ENCODE data around the gene ARHGEF40. TPM values are rescaled to one million over a fixed set of nuclear protein-coding genes. Genes with fewer than 3 reads are reported as not detected.

The ARHGEF40 gene
- total RNA-seq, 1 experiment from 2014 or later, result 74.2 TPM

DNA sequence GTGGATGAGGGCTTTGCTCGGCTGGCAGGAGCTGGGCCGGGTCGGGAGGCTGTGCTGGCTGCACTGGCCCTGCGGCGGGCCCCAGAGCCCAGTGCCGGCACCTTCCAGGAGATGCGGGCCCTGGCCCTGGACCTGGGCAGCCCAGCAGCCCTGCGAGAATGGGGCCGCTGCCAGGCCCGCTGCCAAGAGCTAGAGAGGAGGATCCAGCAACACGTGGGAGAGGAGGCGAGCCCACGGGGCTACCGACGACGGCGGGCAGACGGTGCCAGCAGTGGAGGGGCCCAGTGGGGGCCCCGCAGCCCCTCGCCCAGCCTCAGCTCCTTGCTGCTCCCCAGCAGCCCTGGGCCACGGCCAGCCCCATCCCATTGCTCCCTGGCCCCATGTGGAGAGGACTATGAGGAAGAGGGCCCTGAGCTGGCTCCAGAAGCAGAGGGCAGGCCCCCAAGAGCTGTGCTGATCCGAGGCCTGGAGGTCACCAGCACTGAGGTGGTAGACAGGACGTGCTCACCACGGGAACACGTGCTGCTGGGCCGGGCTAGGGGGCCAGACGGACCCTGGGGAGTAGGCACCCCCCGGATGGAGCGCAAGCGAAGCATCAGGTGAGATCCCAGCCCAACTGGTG is 11.5 kb downstream of the ARHGEF40 start (continued):
- TF ChIP-seq, protein P1, sequence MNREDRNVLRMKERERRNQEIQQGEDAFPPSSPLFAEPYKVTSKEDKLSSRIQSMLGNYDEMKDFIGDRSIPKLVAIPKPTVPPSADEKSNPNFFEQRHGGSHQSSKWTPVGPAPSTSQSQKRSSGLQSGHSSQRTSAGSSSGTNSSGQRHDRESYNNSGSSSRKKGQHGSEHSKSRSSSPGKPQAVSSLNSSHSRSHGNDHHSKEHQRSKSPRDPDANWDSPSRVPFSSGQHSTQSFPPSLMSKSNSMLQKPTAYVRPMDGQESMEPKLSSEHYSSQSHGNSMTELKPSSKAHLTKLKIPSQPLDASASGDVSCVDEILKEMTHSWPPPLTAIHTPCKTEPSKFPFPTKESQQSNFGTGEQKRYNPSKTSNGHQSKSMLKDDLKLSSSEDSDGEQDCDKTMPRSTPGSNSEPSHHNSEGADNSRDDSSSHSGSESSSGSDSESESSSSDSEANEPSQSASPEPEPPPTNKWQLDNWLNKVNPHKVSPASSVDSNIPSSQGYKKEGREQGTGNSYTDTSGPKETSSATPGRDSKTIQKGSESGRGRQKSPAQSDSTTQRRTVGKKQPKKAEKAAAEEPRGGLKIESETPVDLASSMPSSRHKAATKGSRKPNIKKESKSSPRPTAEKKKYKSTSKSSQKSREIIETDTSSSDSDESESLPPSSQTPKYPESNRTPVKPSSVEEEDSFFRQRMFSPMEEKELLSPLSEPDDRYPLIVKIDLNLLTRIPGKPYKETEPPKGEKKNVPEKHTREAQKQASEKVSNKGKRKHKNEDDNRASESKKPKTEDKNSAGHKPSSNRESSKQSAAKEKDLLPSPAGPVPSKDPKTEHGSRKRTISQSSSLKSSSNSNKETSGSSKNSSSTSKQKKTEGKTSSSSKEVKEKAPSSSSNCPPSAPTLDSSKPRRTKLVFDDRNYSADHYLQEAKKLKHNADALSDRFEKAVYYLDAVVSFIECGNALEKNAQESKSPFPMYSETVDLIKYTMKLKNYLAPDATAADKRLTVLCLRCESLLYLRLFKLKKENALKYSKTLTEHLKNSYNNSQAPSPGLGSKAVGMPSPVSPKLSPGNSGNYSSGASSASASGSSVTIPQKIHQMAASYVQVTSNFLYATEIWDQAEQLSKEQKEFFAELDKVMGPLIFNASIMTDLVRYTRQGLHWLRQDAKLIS (CRISPR knock-in tag; IDR thresholded peaks at IDR 0.05; ENCODE audit: borderline replicate concordance), result no peak

DNA sequence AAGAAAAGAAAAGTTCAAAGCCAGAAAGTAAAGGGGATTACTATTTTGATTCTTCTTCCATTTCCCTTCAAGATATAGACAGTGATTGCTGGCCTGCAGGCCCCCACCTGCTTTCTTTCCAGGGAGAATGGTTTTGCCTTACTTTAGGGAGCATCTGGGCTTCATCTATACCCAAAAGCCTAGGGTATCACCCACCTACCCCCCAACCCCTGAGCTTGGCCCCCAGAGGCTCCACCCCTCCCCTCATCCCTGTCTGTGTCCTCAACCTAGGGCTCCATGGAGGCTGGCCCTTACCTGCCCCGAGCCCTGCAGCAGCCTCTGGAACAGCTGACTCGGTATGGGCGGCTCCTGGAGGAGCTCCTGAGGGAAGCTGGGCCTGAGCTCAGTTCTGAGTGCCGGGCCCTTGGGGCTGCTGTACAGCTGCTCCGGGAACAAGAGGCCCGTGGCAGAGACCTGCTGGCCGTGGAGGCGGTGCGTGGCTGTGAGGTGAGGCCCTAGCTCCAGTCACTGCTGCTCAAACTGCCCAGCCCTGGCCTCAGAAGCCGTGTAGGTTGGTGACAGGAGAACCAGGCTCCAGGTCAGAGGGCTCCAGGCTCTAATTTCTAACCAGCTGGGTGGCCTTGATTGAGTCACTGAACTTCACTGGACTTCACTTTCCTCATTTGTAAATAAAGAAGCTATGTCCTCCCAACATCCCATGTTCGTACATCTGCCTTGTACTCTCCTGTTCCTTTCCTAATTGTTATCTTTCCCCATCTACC is 13.6 kb downstream of the ARHGEF40 start:
- Mint-ChIP-seq H3K36me3 (peaks cover 68% of the 10 kb centered on the region), H3K27ac (no peak overlapping the region), H3K27me3 (ENCODE audit: low read depth) (no peaks in the 10 kb centered on the region), H3K9me3 (no peaks in the 10 kb centered on the region), H3K4me1 (peaks cover 16% of the 10 kb centered on the region), H3K4me3 (no peak overlapping the region)
- CTCF ChIA-PET, result interaction anchor here (0.7 to 7.9 kb wide), 7 partner anchors 9 to 1492 kb away, joined by 3 to 132 read pairs (median 6); partner anchors contain the start of gene ARHGEF40
- DNase-seq (ENCODE audit: low spot score) (no peak), ATAC-seq (no peak)
- POLR2A ChIA-PET, result interaction anchor here (0.6 to 1.0 kb wide), 4 partner anchors 8 to 176 kb away, joined by 3 to 5 read pairs (median 3); no protein-coding TSS in a partner anchor
- TF ChIP-seq ZNF423 (CRISPR knock-in tag; IDR thresholded peaks at IDR 0.05), result no peak
- TF ChIP-seq, protein P1 (CRISPR knock-in tag; IDR thresholded peaks at IDR 0.05; ENCODE audit: borderline replicate concordance), result no peak

DNA sequence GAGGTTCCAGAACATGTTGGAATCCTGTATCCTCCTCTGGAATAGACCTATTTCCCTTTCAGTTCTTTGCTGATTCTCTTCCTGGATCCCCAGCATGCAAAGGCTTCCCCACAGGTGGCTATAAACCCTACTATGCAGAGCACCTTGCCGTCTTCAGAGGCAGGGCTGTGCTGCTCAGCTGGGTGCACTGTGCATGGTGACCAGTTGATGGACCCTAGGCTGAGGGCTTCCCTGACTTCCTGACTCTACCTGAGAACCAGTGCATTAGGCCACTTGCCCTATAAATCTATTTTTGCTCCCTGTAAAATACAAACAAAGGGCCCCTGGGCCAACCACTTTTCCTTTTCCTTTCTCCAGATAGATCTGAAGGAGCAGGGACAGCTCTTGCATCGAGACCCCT is 14.3 kb downstream of the ARHGEF40 start:
- no peak for ATAC-seq
- Mint-ChIP-seq H3K4me3 (no peak overlapping the region), H3K36me3 (peaks cover 68% of the 10 kb centered on the region), H3K27me3 (ENCODE audit: low read depth) (no peaks in the 10 kb centered on the region), H3K27ac (no peak overlapping the region), H3K4me1 (peaks cover 16% of the 10 kb centered on the region), H3K9me3 (no peaks in the 10 kb centered on the region)
- POLR2A ChIA-PET, result interaction anchor here (0.6 to 1.0 kb wide), 4 partner anchors 8 to 175 kb away, joined by 3 to 5 read pairs (median 3); no protein-coding TSS in a partner anchor
- CTCF ChIA-PET, result interaction anchor here (0.5 to 7.9 kb wide), 5 partner anchors 8 to 70 kb away, joined by 3 to 132 read pairs (median 10); partner anchors contain the start of gene ARHGEF40
- DNase-seq (ENCODE audit: low spot score), result no peak
- TF ChIP-seq GRHL2 (CRISPR knock-in tag; IDR thresholded peaks at IDR 0.05; ENCODE audit: insufficient replicate concordance, severe bottlenecking), result no peak
- no peak for TF ChIP-seq GABPB1 (CRISPR knock-in tag; IDR thresholded peaks at IDR 0.05)
- TF ChIP-seq ZNF138 (CRISPR knock-in tag; conservative IDR thresholded peaks at IDR 0.05), result no peak
- no peak for TF ChIP-seq TEAD1 (CRISPR knock-in tag; IDR thresholded peaks at IDR 0.05)
- no peak for TF ChIP-seq ZNF396 (CRISPR knock-in tag; IDR thresholded peaks at IDR 0.05; ENCODE audit: borderline replicate concordance)
- TF ChIP-seq EMX1 (CRISPR knock-in tag; IDR thresholded peaks at IDR 0.05), result no peak
- no peak for TF ChIP-seq NFE2L1 (CRISPR knock-in tag; IDR thresholded peaks at IDR 0.05)
- TF ChIP-seq, protein P2, sequence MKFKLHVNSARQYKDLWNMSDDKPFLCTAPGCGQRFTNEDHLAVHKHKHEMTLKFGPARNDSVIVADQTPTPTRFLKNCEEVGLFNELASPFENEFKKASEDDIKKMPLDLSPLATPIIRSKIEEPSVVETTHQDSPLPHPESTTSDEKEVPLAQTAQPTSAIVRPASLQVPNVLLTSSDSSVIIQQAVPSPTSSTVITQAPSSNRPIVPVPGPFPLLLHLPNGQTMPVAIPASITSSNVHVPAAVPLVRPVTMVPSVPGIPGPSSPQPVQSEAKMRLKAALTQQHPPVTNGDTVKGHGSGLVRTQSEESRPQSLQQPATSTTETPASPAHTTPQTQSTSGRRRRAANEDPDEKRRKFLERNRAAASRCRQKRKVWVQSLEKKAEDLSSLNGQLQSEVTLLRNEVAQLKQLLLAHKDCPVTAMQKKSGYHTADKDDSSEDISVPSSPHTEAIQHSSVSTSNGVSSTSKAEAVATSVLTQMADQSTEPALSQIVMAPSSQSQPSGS (CRISPR knock-in tag; IDR thresholded peaks at IDR 0.05; ENCODE audit: borderline replicate concordance, low read depth), result no peak
- TF ChIP-seq NR3C1 (CRISPR knock-in tag; conservative IDR thresholded peaks at IDR 0.05; ENCODE audit: low read depth), result no peak
- TF ChIP-seq RELA (CRISPR knock-in tag; IDR thresholded peaks at IDR 0.05; ENCODE audit: borderline replicate concordance), result no peak
- TF ChIP-seq, protein P3, sequence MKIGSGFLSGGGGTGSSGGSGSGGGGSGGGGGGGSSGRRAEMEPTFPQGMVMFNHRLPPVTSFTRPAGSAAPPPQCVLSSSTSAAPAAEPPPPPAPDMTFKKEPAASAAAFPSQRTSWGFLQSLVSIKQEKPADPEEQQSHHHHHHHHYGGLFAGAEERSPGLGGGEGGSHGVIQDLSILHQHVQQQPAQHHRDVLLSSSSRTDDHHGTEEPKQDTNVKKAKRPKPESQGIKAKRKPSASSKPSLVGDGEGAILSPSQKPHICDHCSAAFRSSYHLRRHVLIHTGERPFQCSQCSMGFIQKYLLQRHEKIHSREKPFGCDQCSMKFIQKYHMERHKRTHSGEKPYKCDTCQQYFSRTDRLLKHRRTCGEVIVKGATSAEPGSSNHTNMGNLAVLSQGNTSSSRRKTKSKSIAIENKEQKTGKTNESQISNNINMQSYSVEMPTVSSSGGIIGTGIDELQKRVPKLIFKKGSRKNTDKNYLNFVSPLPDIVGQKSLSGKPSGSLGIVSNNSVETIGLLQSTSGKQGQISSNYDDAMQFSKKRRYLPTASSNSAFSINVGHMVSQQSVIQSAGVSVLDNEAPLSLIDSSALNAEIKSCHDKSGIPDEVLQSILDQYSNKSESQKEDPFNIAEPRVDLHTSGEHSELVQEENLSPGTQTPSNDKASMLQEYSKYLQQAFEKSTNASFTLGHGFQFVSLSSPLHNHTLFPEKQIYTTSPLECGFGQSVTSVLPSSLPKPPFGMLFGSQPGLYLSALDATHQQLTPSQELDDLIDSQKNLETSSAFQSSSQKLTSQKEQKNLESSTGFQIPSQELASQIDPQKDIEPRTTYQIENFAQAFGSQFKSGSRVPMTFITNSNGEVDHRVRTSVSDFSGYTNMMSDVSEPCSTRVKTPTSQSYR (CRISPR knock-in tag; IDR thresholded peaks at IDR 0.05), result no peak
- no peak for TF ChIP-seq RORB (CRISPR knock-in tag; IDR thresholded peaks at IDR 0.05)
- no peak for TF ChIP-seq FOXP1 (CRISPR knock-in tag; IDR thresholded peaks at IDR 0.05; ENCODE audit: borderline replicate concordance)
- TF ChIP-seq CBFB (CRISPR knock-in tag; IDR thresholded peaks at IDR 0.05; ENCODE audit: low read depth), result no peak
- no peak for TF ChIP-seq ESRRA (CRISPR knock-in tag; IDR thresholded peaks at IDR 0.05; ENCODE audit: borderline replicate concordance)

Data from WTC11 (cell line).